Stimulated activated CD4-positive, alpha-beta T cell treated with anti-CD3 and anti-CD28 coated beads, TNF-alpha, amount 100 ng/mL, for 4 hours (primary cell): ENCODE measurements around the gene STX7.

Source experiments
- DNase-seq, 3 experiments: peaks; one replicate each; pipeline ENCODE4 v3.0.0-alpha.2; 2020; ENCODE audit warnings: low read depth in 3 of 3

The STX7 gene

DNA sequence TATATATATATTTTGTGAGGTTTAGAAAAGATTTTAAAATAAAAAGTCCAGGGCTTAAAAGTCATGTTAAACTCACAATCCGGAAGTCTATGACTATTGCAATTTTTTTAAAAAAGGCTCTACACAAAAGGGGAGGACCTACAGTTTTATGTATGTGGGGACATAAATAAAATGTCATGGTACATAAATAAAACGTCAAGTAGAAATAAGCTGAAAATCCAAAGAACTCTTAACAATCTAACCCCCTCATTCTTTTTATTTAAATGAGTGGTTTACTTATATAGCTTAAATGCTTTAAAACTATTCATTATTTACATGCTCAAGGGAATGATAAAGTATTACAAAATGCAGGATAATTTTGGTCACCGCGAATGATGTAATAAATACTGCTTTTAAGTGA is 36.2 kb downstream of the STX7 start:
- no peak for DNase-seq

GRCh38 chr6:132475925-132476324 is 37.0 kb downstream of the STX7 start:
- no peak for DNase-seq

GRCh38 chr6:132471787-132472186 is 41.1 kb downstream of the STX7 start:
- DNase-seq: no peak

DNA sequence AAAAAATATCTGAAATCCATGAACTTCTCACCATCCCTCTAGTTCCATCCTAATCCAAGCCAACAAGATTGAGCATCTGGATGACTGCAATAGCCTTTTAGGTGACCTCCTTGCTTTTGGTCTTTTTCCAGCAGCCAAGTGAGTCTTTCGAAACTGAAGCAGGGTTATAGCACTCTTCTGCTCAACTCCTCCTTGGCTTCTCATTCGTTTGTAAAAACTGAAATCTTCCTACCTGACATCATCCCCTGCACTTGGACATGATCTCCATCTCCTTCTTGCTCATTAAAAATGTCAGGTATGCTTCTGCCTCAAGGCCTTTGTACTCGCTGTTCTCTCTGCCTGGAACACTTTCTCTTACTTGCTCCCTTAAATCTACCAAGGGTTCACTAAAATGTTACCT is 46.0 kb downstream of the STX7 start:
- DNase-seq: no peak

DNA sequence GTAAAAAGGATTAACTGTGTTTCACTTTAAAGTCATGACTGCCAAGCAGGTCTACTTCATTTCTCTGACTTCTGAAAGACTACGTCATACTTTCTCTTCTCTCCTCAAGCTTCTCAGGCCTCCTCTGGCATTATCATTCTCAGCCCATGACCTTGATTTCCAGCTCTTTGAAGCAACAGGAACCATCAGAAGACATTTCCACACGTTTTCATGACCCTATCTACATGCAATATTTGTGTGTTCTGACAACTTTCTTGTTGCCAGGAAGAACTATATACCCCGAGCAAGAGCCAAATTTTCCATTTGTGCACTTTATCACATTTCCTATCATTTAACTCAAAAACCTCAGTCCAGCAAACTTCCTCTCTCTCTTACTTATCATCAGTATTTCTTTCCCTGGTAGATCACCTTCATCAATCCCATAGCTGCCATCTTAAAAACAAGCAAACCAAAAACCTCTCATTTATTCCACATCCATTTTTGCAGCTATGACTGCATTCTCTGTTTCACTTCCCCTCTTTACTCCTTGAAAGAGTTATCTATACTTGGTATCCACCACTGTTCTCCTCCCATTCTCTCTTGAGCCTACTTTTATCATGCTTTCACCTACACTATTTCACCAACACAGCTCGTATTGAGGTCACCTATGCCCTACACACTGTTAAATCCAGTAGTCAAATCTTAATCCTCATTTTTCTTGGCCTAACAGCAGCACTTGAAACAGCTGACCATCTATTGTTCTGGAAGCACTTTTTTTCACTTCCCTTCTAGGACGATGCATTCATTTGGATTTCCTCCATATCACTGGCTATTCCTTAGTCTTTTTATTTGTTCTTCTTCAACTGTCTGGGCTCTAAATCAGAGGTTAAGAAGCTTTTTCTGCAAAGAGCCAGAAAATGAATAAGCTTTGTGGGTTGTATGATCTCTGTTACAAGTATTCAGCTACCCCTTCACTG is 47.1 kb downstream of the STX7 start:
- no peak for DNase-seq

DNA sequence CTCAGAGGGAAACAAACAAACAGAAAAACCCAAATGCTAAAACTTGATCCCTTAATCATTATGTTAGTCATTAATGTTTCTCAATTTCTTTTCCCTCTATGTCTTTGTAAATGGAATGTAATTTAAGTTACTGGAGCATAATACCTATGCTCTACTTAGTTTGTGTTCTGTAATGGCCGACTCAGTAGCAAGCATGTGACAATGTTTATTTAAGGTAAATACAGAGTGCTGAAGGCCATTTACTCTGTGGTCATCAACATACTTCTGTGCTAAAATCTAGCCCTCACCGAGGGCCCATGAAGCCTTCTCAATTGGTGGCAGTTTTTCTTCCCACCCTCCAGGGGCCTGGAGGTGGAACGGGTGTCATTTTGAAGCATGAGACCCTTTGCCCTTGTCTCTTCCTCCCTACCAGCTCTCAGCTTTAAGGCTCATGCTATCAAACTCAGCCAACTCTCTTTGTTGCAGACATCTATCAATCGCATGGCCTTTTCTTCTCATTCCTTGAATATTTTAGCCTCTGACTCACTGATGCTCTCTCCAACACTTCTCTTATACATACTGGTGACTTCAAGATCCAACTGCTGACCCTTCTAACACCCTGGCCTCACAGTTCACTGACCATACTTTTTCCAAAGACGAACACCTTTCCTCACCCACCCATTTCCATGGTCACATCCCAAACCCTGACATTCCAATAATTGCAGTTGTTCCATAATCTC is 48.2 kb downstream of the STX7 start:
- DNase-seq: no peak

- DNase-seq: no peak
Observed at GRCh38 chr6:132461958-132462357, 51.0 kb downstream of the STX7 start.

- DNase-seq: no peak
Observed at GRCh38 chr6:132459605-132459952, 53.3 kb downstream of the STX7 start.

DNA sequence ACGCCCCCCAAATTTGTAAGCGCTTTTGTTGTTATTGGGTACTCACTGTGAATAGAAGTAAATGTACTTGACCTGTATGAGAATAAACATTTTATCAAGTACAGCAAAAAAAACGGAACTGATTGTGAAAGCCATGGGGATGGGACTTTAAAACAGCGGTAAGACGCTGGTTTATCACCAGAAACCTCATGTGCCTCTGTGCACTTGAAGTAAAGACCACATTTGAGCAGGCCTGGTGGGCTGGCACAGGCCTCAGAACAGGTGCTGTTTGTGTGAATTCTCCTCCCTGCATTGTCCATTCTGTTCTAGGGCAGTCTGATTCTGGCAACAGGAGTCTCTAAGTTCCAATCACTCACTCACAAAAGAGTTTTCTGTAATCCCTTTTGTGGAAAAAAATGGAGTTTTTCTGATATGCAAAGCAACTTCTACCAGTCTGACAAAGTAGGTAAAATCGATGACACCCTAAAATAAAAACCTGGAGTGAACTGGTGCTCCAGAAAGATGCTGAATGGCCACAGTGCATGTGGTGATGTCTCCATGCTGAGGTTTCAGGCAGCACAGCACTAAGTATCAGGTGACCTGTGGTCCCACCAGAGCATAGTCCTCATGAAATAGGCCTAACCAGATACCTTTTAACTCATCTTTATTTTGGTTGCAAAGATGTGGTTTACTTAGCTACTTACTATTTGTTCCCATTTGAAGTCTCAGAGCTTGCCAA is 53.9 kb downstream of the STX7 start:
- no peak for DNase-seq

DNA sequence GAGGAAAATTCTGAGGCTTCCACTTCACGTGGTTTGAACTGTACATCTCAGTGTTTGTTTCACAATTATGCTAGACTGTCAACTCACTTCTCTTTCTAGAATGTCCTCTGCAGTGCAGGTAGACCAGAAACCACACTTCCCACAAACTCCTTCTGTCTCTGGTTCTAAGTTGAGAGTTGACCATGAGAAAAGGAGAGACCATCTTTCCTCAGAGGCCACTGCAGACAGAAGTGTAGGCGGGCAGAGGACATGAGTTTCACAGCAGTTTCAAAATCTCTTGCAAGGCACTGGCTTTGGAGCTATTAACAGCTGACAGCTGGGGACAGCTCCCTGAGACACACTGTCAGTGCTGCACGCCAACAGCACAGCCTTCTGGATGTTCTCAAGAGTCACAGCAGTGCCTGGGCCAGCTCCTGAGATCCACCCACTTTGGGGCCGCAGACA is 56.2 kb downstream of the STX7 start:
- DNase-seq: no peak

- DNase-seq: no peak
Observed at GRCh38 chr6:132446855-132447241, 66.1 kb downstream of the STX7 start.

GRCh38 chr6:132446141-132446854 is 66.6 kb downstream of the STX7 start:
- no peak for DNase-seq

DNA sequence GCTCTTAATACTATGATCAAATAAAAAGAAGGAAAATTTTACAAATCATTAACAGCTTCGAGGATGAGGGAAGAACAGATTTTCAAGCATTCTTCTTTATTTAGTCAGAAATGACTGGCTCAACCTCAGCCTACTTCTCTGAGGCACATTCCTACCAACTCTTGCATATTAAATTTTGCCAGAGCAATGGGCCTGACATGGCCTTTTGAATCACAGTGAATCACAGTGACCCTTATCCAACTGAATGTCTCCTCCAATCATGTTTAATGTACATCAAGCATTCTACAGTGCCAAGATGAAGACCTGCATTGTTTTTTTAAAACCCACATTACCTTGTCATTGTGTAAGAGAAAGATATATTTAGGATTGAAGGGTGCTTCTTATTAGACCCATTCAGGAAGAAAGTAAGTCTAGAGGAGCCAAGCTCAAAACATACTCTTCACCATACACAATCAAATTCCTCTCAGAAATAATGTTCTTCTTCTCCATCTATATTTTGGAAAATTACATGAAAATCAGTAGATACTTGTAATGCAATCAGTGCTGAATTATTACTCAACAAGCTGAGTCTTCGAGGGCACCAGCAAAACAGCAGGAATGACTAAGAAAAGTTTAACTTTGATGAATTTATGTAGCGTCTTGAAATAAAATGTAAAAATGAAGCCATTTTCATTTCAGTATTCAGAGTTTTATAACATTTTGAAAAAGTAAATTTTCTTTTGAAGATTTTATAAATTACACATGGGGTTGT is 67.5 kb downstream of the STX7 start:
- DNase-seq: no peak

DNA sequence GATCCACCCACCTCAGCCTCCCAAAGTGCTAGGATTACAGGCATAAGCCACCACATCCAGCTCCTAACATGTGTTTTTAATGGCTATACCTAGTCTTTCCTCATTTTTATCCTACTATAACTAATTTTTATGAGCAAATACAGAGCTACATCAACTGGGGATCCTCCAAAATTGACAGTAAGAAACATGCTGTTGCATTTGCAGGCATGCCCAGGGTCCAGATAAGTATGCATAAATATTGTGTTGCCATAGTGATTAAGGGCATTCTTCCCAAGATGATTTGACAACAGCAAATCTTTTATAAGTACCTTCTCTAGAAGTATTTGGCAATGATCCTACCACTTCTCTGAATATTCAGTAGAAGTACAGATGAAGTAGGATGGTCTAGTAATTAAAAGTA is 69.7 kb downstream of the STX7 start:
- no peak for DNase-seq

DNA sequence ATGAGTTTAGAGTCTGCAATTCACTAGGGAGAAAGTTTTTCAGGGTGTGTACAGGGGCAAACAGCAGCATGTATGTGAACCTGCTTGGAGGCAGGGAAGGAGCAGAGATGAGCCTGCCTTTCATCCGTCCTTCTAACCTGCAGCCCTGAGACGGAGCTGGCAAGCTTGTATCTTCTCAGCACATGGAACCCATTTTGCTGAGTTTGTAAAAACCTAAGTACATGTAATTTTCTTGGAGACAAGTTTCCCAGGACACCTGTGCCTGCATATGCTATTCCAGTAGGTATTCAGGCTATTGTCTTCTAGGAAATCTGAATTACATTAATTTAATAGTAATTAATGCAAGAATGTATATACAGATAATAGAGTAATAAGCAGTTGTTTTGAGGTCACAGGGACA is 82.8 kb downstream of the STX7 start:
- DNase-seq: no peak

GRCh38 chr6:132425176-132425575 is 87.7 kb downstream of the STX7 start:
- no peak for DNase-seq

DNA sequence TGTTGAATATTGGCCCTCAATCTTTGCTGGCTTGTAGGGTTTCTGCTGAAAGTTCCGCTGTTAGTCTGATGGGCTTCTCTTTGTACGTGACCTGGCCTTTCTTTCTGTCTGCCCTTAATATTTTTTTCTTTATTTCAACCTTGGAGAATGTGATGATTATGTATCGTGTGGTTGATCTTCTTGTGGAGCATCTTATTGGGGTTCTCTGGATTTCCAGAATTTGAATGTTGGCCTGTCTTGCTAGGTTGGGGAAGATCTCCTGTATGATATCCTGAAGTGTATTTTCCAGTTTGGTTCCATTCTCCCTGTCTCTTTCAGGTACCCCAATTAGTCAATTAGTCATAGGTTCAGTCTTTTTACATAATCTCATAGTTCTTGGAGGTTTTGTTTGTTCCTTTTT is 89.1 kb downstream of the STX7 start:
- no peak for DNase-seq

DNA sequence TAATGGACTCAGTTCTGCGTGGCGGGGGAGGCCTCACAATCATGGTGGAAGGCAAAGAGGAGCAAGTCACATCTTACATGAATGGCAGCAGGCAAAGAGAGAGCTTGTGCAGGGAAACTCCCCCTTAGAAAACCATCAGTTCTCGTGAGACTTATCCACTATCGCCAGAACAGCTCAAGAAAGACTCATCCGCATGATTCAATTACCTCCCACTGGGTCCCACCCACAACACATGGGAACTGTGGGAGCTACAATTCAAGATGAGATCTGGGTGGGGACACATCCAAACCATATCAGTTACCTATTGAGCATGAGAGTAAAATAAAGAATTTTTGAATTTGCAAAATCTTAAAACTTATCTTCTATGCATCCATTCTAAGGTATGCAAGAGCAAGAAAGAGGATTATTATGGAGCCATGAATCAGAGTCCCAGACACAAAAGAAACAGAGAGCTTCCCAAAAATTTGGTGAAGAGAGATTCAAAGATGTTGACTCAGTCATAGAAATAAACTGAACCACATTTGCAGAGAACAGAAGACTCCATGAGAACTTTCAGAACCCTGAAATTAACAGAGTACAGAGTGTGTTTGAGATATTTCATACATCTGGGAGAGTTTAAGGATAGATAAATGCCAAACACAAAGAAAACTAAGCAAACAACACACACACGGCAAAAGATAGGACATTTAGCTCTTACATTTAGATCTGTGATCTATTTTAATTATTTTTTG is 94.5 kb downstream of the STX7 start:
- DNase-seq: no peak

DNA sequence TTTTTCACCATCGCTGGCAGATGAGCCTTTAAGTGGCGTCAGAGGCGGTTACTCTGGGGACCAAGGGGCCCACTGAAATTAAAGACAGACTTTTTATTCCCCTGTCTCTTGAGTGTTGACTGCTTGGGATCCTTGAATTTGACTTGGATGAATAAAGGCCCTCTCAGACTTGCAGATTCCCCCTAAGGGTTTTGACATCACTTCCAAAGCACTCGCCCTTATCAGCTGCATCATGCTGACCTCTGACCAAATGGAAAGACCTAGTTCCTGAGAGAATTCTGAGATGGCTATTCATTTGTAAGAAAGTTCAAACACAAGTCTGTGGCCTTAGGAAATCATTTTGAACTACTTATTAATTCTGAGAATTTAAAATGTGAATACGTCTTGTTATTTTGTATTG is 98.2 kb downstream of the STX7 start:
- DNase-seq: no peak

GRCh38 chr6:132414322-132414721 is 98.6 kb downstream of the STX7 start:
- no peak for DNase-seq

GRCh38 chr6:132413499-132413802 is 99.5 kb downstream of the STX7 start:
- no peak for DNase-seq
